ENCODE measurements around the gene CCDC43. TPM values are rescaled to one million over a fixed set of nuclear protein-coding genes. Genes with fewer than 3 reads are reported as not detected.

CCDC43 gene
- total and polyA plus RNA-seq, 2 of the 13 experiments (the other 11 are each of a cell fraction or from before 2014, with no cell fraction given): 17.5 to 94.8 TPM

DNA sequence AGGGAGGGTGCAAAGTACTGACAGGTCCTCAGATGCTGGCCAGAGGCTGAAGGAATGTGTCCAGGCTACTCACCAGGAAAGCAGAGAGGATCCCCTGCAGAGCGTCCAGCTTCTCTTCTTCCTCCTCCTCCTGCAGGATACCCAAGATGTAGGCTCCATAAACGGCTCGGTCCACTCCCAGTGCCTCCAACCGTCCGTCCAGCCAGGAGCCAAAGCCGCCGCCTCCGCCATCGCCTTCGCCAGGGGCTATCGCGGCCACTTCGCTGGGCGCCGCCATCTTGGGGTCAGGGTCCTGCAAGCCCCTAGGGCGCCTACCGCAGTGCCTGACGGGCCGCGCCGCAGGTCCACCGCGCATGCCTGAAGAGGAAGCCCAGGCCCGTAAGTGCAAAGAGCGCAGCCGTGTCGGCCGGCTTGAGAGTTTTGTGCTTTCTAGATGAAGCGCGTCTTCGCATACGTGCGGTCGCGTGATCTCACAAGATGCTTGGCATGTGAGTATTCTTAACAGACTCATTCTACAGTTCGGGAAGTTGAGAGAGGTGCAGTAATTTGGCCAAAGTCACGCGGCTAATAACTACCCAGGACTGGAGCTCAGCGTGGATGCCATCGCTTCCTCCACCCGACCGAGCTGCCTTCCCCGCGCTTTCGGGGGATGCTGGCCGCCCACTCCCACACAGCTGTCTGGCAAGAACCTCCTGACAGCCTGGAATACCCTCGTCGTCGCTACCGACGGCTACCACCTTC, at the start of gene CCDC43 (continued):
- TF ChIP-seq MNT (IDR thresholded peaks at IDR 0.05) (no peak), ZNF772 (CRISPR knock-in tag; IDR thresholded peaks at IDR 0.05) (peak; percentile 99), ZNF770 (CRISPR knock-in tag; IDR thresholded peaks at IDR 0.05) (peak; percentile 75; the same call in 1 of the 2 replicates), TCF7L2 (IDR thresholded peaks at IDR 0.05; ENCODE audit: low read depth, low read length) (no peak), JDP2 (CRISPR knock-in tag; IDR thresholded peaks at IDR 0.05; ENCODE audit: borderline replicate concordance) (no peak), ZBTB38 (CRISPR knock-in tag; IDR thresholded peaks at IDR 0.05) (peak; percentile 95), ZSCAN5A (CRISPR knock-in tag; IDR thresholded peaks at IDR 0.05; ENCODE audit: borderline replicate concordance) (peak; percentile 62; the same call in 1 of the 2 replicates), ZNF720 (CRISPR knock-in tag; IDR thresholded peaks at IDR 0.05) (no peak), GABPB1 (CRISPR knock-in tag; IDR thresholded peaks at IDR 0.05) (peak; percentile 90), ZBTB49 (CRISPR knock-in tag; IDR thresholded peaks at IDR 0.05; ENCODE audit: borderline replicate concordance) (no peak; the same call in 1 of the 2 replicates), ZKSCAN1 (IDR thresholded peaks at IDR 0.05; ENCODE audit: low read length) (no peak), ZKSCAN5 (CRISPR knock-in tag; IDR thresholded peaks at IDR 0.05) (0 out of 2 replicates have a peak, but pooled peaks have one; percentile 41), ZNF570 (CRISPR knock-in tag; IDR thresholded peaks at IDR 0.05; ENCODE audit: borderline replicate concordance) (peak; percentile 81; the same call in 1 of the 2 replicates), CHD2 (IDR thresholded peaks at IDR 0.05; ENCODE audit: low read depth, low read length) (peak; percentile 44; the same call in 1 of the 2 replicates)
- TF ChIP-seq, protein P1, sequence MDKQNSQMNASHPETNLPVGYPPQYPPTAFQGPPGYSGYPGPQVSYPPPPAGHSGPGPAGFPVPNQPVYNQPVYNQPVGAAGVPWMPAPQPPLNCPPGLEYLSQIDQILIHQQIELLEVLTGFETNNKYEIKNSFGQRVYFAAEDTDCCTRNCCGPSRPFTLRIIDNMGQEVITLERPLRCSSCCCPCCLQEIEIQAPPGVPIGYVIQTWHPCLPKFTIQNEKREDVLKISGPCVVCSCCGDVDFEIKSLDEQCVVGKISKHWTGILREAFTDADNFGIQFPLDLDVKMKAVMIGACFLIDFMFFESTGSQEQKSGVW (CRISPR knock-in tag; IDR thresholded peaks at IDR 0.05; ENCODE audit: borderline replicate concordance): no peak
- TF ChIP-seq, protein P2, sequence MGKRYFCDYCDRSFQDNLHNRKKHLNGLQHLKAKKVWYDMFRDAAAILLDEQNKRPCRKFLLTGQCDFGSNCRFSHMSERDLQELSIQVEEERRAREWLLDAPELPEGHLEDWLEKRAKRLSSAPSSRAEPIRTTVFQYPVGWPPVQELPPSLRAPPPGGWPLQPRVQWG (CRISPR knock-in tag; IDR thresholded peaks at IDR 0.05; ENCODE audit: borderline replicate concordance, low read depth): no peak
- TF ChIP-seq, protein P3, sequence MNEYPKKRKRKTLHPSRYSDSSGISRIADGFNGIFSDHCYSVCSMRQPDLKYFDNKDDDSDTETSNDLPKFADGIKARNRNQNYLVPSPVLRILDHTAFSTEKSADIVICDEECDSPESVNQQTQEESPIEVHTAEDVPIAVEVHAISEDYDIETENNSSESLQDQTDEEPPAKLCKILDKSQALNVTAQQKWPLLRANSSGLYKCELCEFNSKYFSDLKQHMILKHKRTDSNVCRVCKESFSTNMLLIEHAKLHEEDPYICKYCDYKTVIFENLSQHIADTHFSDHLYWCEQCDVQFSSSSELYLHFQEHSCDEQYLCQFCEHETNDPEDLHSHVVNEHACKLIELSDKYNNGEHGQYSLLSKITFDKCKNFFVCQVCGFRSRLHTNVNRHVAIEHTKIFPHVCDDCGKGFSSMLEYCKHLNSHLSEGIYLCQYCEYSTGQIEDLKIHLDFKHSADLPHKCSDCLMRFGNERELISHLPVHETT (CRISPR knock-in tag; conservative IDR thresholded peaks at IDR 0.05): no peak
